DOHH2 (cell line): ENCODE data around the gene FGGY.

ENCODE experiments used
- H3F3A ChIP-seq: fragments of 200-600 bp; sonication (generic), shearing (Covaris generic); 2 replicates; pipeline ENCODE4 v1.6.0; 2016; ENCODE audit warnings: antibody characterized with exemption, mild to moderate bottlenecking; ENCODE audit not compliant: control insufficient read depth, insufficient read depth
- H3K27ac ChIP-seq: fragments of 200-600 bp; sonication (generic); 2 replicates; pipeline ENCODE4 v1.5.1; 2014; ENCODE audit warnings: low read depth, mild to moderate bottlenecking, low read length, moderate library complexity
- H3K27me3 ChIP-seq: fragments of 200-600 bp; sonication (generic); 2 replicates; pipeline ENCODE4 v1.6.1; 2014; ENCODE audit warnings: mild to moderate bottlenecking, low read length, mixed read lengths; ENCODE audit not compliant: control insufficient read depth
- H3K36me3 ChIP-seq: fragments of 200-600 bp; sonication (generic); 2 replicates; pipeline ENCODE4 v1.6.1; 2014; ENCODE audit warnings: mild to moderate bottlenecking, low read length, moderate library complexity, mixed read lengths; ENCODE audit not compliant: control insufficient read depth
- H3K4me1 ChIP-seq: fragments of 200-600 bp; sonication (generic); 2 replicates; pipeline ENCODE4 v1.6.1; 2014; ENCODE audit warnings: mild to moderate bottlenecking, low read length, mixed read lengths; ENCODE audit not compliant: control insufficient read depth
- H3K4me2 ChIP-seq: fragments of 200-600 bp; sonication (generic); 2 replicates; pipeline ENCODE4 v1.6.0; 2014; ENCODE audit warnings: mild to moderate bottlenecking, low read length, moderate library complexity
- H3K4me3 ChIP-seq: fragments of 200-600 bp; sonication (generic); 2 replicates; pipeline ENCODE4 v1.5.1; 2014; ENCODE audit warnings: mild to moderate bottlenecking, low read length, mixed read lengths
- H3K79me2 ChIP-seq: fragments of 200-600 bp; sonication (generic); 2 replicates; pipeline ENCODE4 v1.6.1; 2014; ENCODE audit warnings: mild to moderate bottlenecking, low read length, mixed read lengths; ENCODE audit not compliant: control insufficient read depth
- H3K9me2 ChIP-seq: fragments of 200-600 bp; sonication (generic); replicated peaks from 2 replicates; pipeline ENCODE4 v1.6.1; 2014; ENCODE audit warnings: mild to moderate bottlenecking, low read length, mixed read lengths; ENCODE audit not compliant: control insufficient read depth
- H3K9me3 ChIP-seq: fragments of 200-600 bp; sonication (generic); 2 replicates; pipeline ENCODE4 v1.6.1; 2014; ENCODE audit warnings: antibody characterized with exemption, low read length, mixed read lengths; ENCODE audit not compliant: control insufficient read depth, insufficient read depth
- H4K20me1 ChIP-seq: fragments of 200-600 bp; sonication (generic); 2 replicates; pipeline ENCODE4 v1.6.0; 2014; ENCODE audit warnings: low read depth, mild to moderate bottlenecking, antibody characterized with exemption, low read length, moderate library complexity; ENCODE audit not compliant: control insufficient read depth, insufficient read depth
- CTCF ChIP-seq: fragments of 200-600 bp; sonication (generic); IDR thresholded peaks from one replicate; pipeline ENCODE4 v1.5.1; 2014; ENCODE audit warnings: antibody characterized with exemption, mild to moderate bottlenecking, low read depth, low read length; ENCODE audit not compliant: poor library complexity, severe bottlenecking
- EZH2phosphoT487 ChIP-seq: fragments of 200-600 bp; sonication (generic); IDR thresholded peaks from 2 replicates; pipeline ENCODE4 v1.6.1; 2017; ENCODE audit warnings: borderline replicate concordance, mild to moderate bottlenecking, antibody characterized with exemption, low read length, moderate library complexity, mixed read lengths

Gene FGGY

GRCh38 chr1:59390307-59390706, 93.4 kb downstream of the FGGY start:
- H3K4me1 ChIP-seq: no peaks in the 10 kb centered on the region
- TF ChIP-seq EZH2phosphoT487 (no peak), CTCF (no peak)
- no peaks in the 10 kb centered on the region for H3K9me2 ChIP-seq
- no peaks in the 10 kb centered on the region for H3K79me2 ChIP-seq
- no peak overlapping the region for H3K4me2 ChIP-seq
- no peaks in the 10 kb centered on the region for H3K27me3 ChIP-seq
- no peaks in the 10 kb centered on the region for H3K9me3 ChIP-seq
- no peaks in the 10 kb centered on the region for H3F3A ChIP-seq
- no peak overlapping the region for H3K27ac ChIP-seq
- H4K20me1 ChIP-seq: no peaks in the 10 kb centered on the region
- no peak overlapping the region for H3K4me3 ChIP-seq
- H3K36me3 ChIP-seq: no peaks in the 10 kb centered on the region

GRCh38 chr1:59391212-59392179, 94.6 kb downstream of the FGGY start:
- TF ChIP-seq EZH2phosphoT487 (no peak), CTCF (no peak)
- no peaks in the 10 kb centered on the region for H3K9me2 ChIP-seq
- no peaks in the 10 kb centered on the region for H3K9me3 ChIP-seq
- no peak overlapping the region for H3K27ac ChIP-seq
- no peaks in the 10 kb centered on the region for H3K79me2 ChIP-seq
- no peaks in the 10 kb centered on the region for H3K36me3 ChIP-seq
- H3K4me2 ChIP-seq: no peak overlapping the region
- no peaks in the 10 kb centered on the region for H3F3A ChIP-seq
- no peaks in the 10 kb centered on the region for H3K4me1 ChIP-seq
- no peaks in the 10 kb centered on the region for H4K20me1 ChIP-seq
- no peaks in the 10 kb centered on the region for H3K27me3 ChIP-seq
- H3K4me3 ChIP-seq: no peak overlapping the region

DNA sequence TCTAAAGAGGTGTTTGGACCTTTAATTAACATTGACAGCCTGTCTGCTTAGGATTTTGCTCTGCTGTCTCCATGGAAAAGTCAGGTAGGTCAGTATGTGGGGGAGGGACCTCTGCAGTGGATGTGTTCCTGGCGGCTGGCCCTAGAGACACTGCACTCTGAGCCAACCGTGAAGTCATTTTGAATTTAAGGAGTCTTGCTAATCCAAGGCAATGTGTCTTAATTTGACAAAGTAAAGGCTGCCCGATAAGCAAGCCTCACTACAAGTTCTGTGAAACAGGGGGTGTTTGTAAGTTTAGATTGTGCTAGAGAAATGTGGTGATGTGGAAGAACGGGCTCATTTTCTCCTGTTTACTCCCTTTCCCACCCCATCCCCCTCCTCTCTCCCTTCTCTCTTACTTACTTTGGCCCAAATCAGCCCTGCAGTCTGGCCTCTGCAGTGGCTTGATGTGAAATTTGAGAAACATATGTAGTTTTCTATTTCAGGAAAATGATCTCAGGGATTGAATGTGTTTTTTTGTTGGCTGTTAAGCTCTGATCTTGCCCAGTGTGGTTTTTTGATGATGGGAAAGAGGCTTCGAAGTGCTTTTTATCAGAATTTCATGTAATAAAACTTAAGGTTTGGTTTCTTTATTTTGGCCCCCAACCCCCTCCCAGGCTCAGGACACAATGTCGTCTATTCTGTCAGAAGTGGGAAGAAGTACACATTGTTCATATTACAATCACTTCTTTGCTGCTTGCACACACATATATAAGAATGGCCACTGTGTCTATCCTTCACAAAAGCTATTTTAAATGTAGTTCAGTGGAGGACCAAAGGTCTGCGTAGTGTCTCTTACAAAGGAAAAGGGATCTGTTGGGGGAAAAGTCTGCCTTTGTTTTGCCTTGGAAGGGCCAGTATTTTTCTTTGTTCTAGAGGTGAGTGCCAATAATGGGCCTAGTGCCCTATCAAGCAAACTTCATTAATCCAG, 96.6 kb downstream of the FGGY start:
- no peaks in the 10 kb centered on the region for H3K79me2 ChIP-seq
- no peak overlapping the region for H3K4me2 ChIP-seq
- H3K27me3 ChIP-seq: no peaks in the 10 kb centered on the region
- no peaks in the 10 kb centered on the region for H3K9me2 ChIP-seq
- H3K9me3 ChIP-seq: no peaks in the 10 kb centered on the region
- no peaks in the 10 kb centered on the region for H3K4me1 ChIP-seq
- H3F3A ChIP-seq: no peaks in the 10 kb centered on the region
- H3K27ac ChIP-seq: no peak overlapping the region
- no peaks in the 10 kb centered on the region for H3K36me3 ChIP-seq
- H3K4me3 ChIP-seq: no peak overlapping the region
- H4K20me1 ChIP-seq: no peaks in the 10 kb centered on the region
- no peak for TF ChIP-seq CTCF
- no peak for TF ChIP-seq EZH2phosphoT487
